ENCODE data around the gene FGD4.

Gene FGD4

GRCh38 chr12:32457251-32458025 is 58.1 kb downstream of the FGD4 start:
- DNase-seq = no peak

GRCh38 chr12:32460638-32461037 is 61.3 kb downstream of the FGD4 start:
- DNase-seq = no peak

- no peak for DNase-seq
Measured at GRCh38 chr12:32462908-32463307, 63.5 kb downstream of the FGD4 start.

- DNase-seq = no peak
Measured at GRCh38 chr12:32466187-32466586, 66.8 kb downstream of the FGD4 start.

GRCh38 chr12:32466986-32467711 is 67.8 kb downstream of the FGD4 start:
- no peak for DNase-seq

GRCh38 chr12:32467959-32468863 is 68.9 kb downstream of the FGD4 start:
- DNase-seq = no peak

GRCh38 chr12:32470936-32471470 is 71.6 kb downstream of the FGD4 start:
- no peak for DNase-seq

- DNase-seq = no peak
Measured at GRCh38 chr12:32471591-32472001, 72.2 kb downstream of the FGD4 start.

- no peak for DNase-seq
Measured at GRCh38 chr12:32475724-32476123, 76.4 kb downstream of the FGD4 start.

GRCh38 chr12:32476446-32476845 is 77.1 kb downstream of the FGD4 start:
- peak; percentile 64 for DNase-seq

- DNase-seq = peak; percentile 91
Measured at GRCh38 chr12:32477714-32478113, 78.4 kb downstream of the FGD4 start.

- DNase-seq = peak; percentile 71
Measured at GRCh38 chr12:32478166-32478565, 78.8 kb downstream of the FGD4 start.

GRCh38 chr12:32478858-32479725 is 79.7 kb downstream of the FGD4 start:
- DNase-seq = peak; percentile 70

- DNase-seq = no peak
Measured at GRCh38 chr12:32482226-32482625, 82.9 kb downstream of the FGD4 start.

- DNase-seq = peak; percentile 79
Measured at GRCh38 chr12:32483499-32483898, 84.1 kb downstream of the FGD4 start.

GRCh38 chr12:32483993-32484392 is 84.6 kb downstream of the FGD4 start:
- DNase-seq = no peak

- DNase-seq = no peak
Measured at GRCh38 chr12:32486158-32486557, 86.8 kb downstream of the FGD4 start.

GRCh38 chr12:32488132-32488531 is 88.8 kb downstream of the FGD4 start:
- DNase-seq = no peak

GRCh38 chr12:32489070-32489469 is 89.7 kb downstream of the FGD4 start:
- DNase-seq = peak; percentile 64

- no peak for DNase-seq
Measured at GRCh38 chr12:32490801-32491200, 91.4 kb downstream of the FGD4 start.

- DNase-seq = peak; percentile 86
Measured at GRCh38 chr12:32493282-32493681, 93.9 kb downstream of the FGD4 start.

GRCh38 chr12:32494656-32495055 is 95.3 kb downstream of the FGD4 start:
- peak; percentile 90 for DNase-seq

Measured in NCI-H69 (cell line).